Sigmoid colon (tissue), 7 donors: ENCODE data around the gene ACBD6. TPM values are rescaled to one million over a fixed set of nuclear protein-coding genes. Genes with fewer than 3 reads are reported as not detected.

Source experiments
- DNase-seq: peaks from one replicate; pipeline ENCODE4 v3.0.0-alpha.2; 2019
- H3K27ac ChIP-seq, 4 donors: fragments of 200-600 bp; sonication (generic); one replicate each; pipeline ENCODE4 v1.5.1; 2016 to 2019; ENCODE audit warnings: mild to moderate bottlenecking in 1 of 4
- H3K27me3 ChIP-seq, 3 donors: fragments of 200-600 bp; sonication (generic); one replicate each; pipeline ENCODE4 v1.5.1; 2019; ENCODE audit warnings: mild to moderate bottlenecking in 1 of 3
- H3K36me3 ChIP-seq, 4 donors: fragments of 200-600 bp; sonication (generic); one replicate each; pipeline ENCODE4 v1.5.1; 2016 to 2019
- H3K4me1 ChIP-seq, 4 donors: fragments of 200-600 bp; sonication (generic); one replicate each; pipeline ENCODE4 v1.5.1; 2017 to 2019
- H3K4me3 ChIP-seq, 4 donors: fragments of 200-600 bp; sonication (generic); one replicate each; pipeline ENCODE4 v1.5.1; 2017 to 2019; ENCODE audit warnings: mild to moderate bottlenecking in 2 of 4, moderate library complexity in 1 of 4
- H3K9me3 ChIP-seq, 4 donors: fragments of 200-600 bp in 3 of 4; sonication (generic) in 3 of 4; one replicate each; pipeline versions ENCODE4 v1.5.1 to v1.6.1; 2013 to 2019
- EP300 ChIP-seq, 4 donors: sonication (generic); formaldehyde crosslinking; IDR thresholded peaks; one replicate each; pipeline ENCODE4 v1.6.1; 2017; ENCODE audit warnings: antibody characterized with exemption in 4 of 4
- POLR2A ChIP-seq, 2 donors: fragments of 450-650 bp; IDR thresholded peaks; one replicate each; pipeline ENCODE4 v1.6.1; 2016; ENCODE audit warnings: antibody characterized with exemption in 2 of 2, mild to moderate bottlenecking in 2 of 2, moderate library complexity in 2 of 2
- POLR2AphosphoS5 ChIP-seq, 4 donors: sonication (generic); formaldehyde crosslinking; IDR thresholded peaks; one replicate each; pipeline ENCODE4 v1.6.1; 2017; ENCODE audit warnings: antibody characterized with exemption in 4 of 4
- WGBS, 2 donors: extraction: QIAGEN DNeasy Blood & Tissue Kit; methylation state at CpG; one replicate each; pipeline ENCODE4 v1.1.7; 2013; 5-methylcytosine and 5-hydroxymethylcytosine counted together
- intact Hi-C: fragments of 100-400 bp; cut with DNase I; formaldehyde crosslinking; loops from one replicate; pipeline ENCODE4 v1.15.1; 2023
- polyA plus RNA-seq, 3 donors: library from polyadenylated mRNA; stranded (reverse); fragments of 200-250 nt; gene quantifications; one replicate each; pipeline ENCODE4 v1.2.3, GENCODE V29; 2013
- total RNA-seq, 4 donors: library from RNA; depleted of rRNA; stranded (reverse); fragments of >200 nt; gene quantifications; one replicate each; pipeline ENCODE4 v1.1.0, GENCODE V29; 2016
- TF ChIP-seq, protein P1 (sequence below), 4 experiments: fragments of 450-650 bp in 3 of 4; fragments of 200-600 bp in 1 of 4; IDR thresholded peaks; one replicate each; pipeline ENCODE4 v1.5.1; 2016 to 2019; ENCODE audit warnings: antibody characterized with exemption in 4 of 4, mild to moderate bottlenecking in 3 of 4, moderate library complexity in 2 of 4
- donor health status: healthy with polysubstance abuse.
- donor health status: Bipolar disorder and iron deficiency.
- donor health status: healthy.

ACBD6 gene
- total and polyA plus RNA-seq, 7 donors = 11.4 to 40.8 (median 35.5) TPM

GRCh38 chr1:180290265-180291001 lies 211.9 kb downstream of the ACBD6 start:
- intact Hi-C loops = no loop called here
- TF ChIP-seq POLR2A (IDR thresholded peaks at IDR 0.05) (no peak), POLR2AphosphoS5 (IDR thresholded peaks at IDR 0.05) (no peak), EP300 (IDR thresholded peaks at IDR 0.05) (no peak)
- TF ChIP-seq, protein P1, sequence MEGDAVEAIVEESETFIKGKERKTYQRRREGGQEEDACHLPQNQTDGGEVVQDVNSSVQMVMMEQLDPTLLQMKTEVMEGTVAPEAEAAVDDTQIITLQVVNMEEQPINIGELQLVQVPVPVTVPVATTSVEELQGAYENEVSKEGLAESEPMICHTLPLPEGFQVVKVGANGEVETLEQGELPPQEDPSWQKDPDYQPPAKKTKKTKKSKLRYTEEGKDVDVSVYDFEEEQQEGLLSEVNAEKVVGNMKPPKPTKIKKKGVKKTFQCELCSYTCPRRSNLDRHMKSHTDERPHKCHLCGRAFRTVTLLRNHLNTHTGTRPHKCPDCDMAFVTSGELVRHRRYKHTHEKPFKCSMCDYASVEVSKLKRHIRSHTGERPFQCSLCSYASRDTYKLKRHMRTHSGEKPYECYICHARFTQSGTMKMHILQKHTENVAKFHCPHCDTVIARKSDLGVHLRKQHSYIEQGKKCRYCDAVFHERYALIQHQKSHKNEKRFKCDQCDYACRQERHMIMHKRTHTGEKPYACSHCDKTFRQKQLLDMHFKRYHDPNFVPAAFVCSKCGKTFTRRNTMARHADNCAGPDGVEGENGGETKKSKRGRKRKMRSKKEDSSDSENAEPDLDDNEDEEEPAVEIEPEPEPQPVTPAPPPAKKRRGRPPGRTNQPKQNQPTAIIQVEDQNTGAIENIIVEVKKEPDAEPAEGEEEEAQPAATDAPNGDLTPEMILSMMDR (IDR thresholded peaks at IDR 0.05) = no peak
- no peak for DNase-seq
- H3K4me1 ChIP-seq = no peaks in the 10 kb centered on the region
- WGBS, 2 donors = 94 to 95% methylated on average over 6 of the region's 6 CpGs
- H3K27me3 ChIP-seq = no peaks in the 10 kb centered on the region
- no peak overlapping the region for H3K4me3 ChIP-seq
- no peak overlapping the region for H3K27ac ChIP-seq
- H3K36me3 ChIP-seq = peaks cover 0 to 13% (median 0%) of the 10 kb centered on the region in 4 donors
- no peaks in the 10 kb centered on the region for H3K9me3 ChIP-seq

DNA sequence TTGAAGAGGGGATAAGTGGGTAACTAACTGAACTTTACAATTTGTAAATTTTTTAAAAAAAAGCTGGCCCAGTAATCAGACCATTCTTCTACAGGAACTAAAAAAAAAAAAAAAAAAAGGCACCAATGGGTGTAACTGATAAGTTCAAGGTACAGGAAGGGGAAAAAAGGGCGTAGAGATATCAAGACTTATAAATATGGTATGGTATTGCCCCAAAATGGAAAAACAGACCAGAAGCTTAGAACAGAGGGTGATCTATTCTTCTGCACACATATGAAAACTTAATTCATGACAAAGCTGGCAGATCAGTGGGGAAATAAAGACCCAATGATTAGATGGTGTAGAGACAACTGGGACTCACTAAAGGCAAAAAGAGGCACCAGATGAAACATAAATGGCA lies 213.4 kb downstream of the ACBD6 start:
- DNase-seq = no peak
- H3K4me1 ChIP-seq = no peaks in the 10 kb centered on the region
- TF ChIP-seq POLR2AphosphoS5 (IDR thresholded peaks at IDR 0.05) = no peak
- no peaks in the 10 kb centered on the region for H3K27me3 ChIP-seq
- 53 to 62% methylated on average over 1 of the region's 1 CpG for WGBS, 2 donors
- no peak overlapping the region for H3K27ac ChIP-seq
- intact Hi-C loops = no loop called here
- H3K36me3 ChIP-seq = peaks cover 0 to 13% (median 0%) of the 10 kb centered on the region in 4 donors
- H3K4me3 ChIP-seq = no peak overlapping the region
- no peaks in the 10 kb centered on the region for H3K9me3 ChIP-seq

DNA sequence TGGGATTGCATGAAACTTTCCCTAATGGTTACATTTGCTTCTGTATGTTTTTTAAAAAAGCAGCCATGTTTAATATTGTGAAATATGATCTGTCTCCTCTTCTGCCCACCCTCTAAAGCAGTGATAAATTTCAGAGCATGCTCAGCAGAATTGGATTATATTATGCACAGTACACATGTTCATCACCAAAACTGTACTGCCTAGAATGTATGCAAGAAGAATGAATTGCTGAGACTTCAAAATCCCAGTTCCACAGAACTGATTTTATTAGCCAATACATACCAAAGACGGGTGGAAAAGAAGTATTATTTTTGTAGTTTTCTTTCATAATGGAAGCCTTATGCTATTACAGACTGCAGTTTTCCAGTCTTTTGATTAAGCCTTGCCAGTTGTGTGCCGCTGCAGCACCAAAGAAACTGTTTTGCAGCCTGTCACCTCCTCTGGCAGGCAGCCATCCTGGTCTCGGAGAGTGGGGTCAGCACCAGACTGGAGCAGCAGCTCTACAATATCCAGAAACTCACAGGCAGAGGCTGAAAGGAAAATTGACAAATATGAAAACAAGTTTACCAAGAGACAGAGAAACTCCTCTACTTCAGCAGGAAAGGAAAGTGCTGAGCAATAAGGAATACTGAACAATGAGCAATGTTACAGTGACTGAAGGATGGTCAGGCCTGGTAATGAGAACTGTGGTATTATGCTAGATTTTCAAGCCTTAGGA lies 214.2 kb downstream of the ACBD6 start:
- H3K27me3 ChIP-seq = no peaks in the 10 kb centered on the region
- no peak for DNase-seq
- H3K36me3 ChIP-seq = peaks cover 0 to 13% (median 0%) of the 10 kb centered on the region in 4 donors
- H3K27ac ChIP-seq = peak overlapping the region in 1 of 4 donors; percentile 1
- intact Hi-C loops = no loop called here
- no peaks in the 10 kb centered on the region for H3K9me3 ChIP-seq
- TF ChIP-seq POLR2AphosphoS5 (IDR thresholded peaks at IDR 0.05) = no peak
- TF ChIP-seq POLR2A (IDR thresholded peaks at IDR 0.05) = no peak
- no peak for TF ChIP-seq EP300 (IDR thresholded peaks at IDR 0.05)
- 80 to 87% methylated on average over 3 of the region's 3 CpGs for WGBS, 2 donors
- no peak overlapping the region for H3K4me3 ChIP-seq
- no peaks in the 10 kb centered on the region for H3K4me1 ChIP-seq

- Histone ChIP-seq H3K4me3 (no peak overlapping the region), H3K27ac (no peak overlapping the region), H3K4me1 (no peaks in the 10 kb centered on the region), H3K9me3 (no peaks in the 10 kb centered on the region), H3K36me3 (peaks cover 0 to 13% (median 0%) of the 10 kb centered on the region in 4 donors), H3K27me3 (no peaks in the 10 kb centered on the region)
- DNase-seq = no peak
- intact Hi-C loops = no loop called here
- no peak for TF ChIP-seq POLR2A (IDR thresholded peaks at IDR 0.05)
- TF ChIP-seq, protein P1 (IDR thresholded peaks at IDR 0.05) = no peak
- TF ChIP-seq POLR2AphosphoS5 (IDR thresholded peaks at IDR 0.05) = no peak
- no peak for TF ChIP-seq EP300 (IDR thresholded peaks at IDR 0.05)
These were observed 216.0 kb downstream of the ACBD6 start for GRCh38 chr1:180286417-180286816.

DNA sequence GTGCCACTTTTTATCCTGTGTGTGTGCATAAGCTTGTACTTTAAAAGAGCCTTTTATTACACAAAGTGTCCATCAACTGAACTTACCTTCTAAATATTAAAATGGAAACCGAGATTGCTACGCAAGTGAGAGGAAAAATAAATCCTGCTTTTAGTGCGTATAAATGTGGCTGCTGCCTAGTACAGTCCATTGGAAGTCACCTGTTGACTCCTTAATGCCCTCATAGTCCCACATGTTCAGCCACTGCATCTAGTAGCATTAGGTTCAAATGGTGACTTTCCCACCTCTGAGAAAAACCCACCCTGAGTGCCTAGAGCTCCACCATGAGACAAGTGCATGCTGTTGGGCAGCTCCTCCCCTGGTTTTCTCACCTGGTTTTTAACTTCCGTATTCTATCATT lies 219.3 kb downstream of the ACBD6 start:
- Histone ChIP-seq H3K4me3 (no peak overlapping the region), H3K27me3 (no peaks in the 10 kb centered on the region), H3K9me3 (no peaks in the 10 kb centered on the region), H3K27ac (no peak overlapping the region), H3K36me3 (peaks cover 0 to 12% (median 0%) of the 10 kb centered on the region in 4 donors), H3K4me1 (no peaks in the 10 kb centered on the region)
- TF ChIP-seq EP300 (IDR thresholded peaks at IDR 0.05) (no peak), POLR2AphosphoS5 (IDR thresholded peaks at IDR 0.05) (no peak), POLR2A (IDR thresholded peaks at IDR 0.05) (no peak)
- TF ChIP-seq, protein P1 (IDR thresholded peaks at IDR 0.05) = no peak
- intact Hi-C loops = no loop called here
- DNase-seq = no peak
- WGBS, 2 donors = 88% methylated on average over 4 of the region's 4 CpGs
